Activated T-helper 1 cell treated with Interleukin-2 at 50 U/mL for 16 hours (primary cell): ENCODE results near the gene NPEPL1.
A peak's percentile ranks its signal among the peaks of the same experiment; 100 is the strongest.
"Not testable (repeated sequence)": the region's sequence is repeated elsewhere in the genome, so short reads cannot be mapped to it uniquely, and the experiment has no call there.

Source experiments
- DNase-seq: peaks from one replicate; pipeline ENCODE4 v3.0.0-alpha.2; 2020; ENCODE audit warnings: low read depth

Gene NPEPL1, protein sequence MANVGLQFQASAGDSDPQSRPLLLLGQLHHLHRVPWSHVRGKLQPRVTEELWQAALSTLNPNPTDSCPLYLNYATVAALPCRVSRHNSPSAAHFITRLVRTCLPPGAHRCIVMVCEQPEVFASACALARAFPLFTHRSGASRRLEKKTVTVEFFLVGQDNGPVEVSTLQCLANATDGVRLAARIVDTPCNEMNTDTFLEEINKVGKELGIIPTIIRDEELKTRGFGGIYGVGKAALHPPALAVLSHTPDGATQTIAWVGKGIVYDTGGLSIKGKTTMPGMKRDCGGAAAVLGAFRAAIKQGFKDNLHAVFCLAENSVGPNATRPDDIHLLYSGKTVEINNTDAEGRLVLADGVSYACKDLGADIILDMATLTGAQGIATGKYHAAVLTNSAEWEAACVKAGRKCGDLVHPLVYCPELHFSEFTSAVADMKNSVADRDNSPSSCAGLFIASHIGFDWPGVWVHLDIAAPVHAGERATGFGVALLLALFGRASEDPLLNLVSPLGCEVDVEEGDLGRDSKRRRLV

DNA sequence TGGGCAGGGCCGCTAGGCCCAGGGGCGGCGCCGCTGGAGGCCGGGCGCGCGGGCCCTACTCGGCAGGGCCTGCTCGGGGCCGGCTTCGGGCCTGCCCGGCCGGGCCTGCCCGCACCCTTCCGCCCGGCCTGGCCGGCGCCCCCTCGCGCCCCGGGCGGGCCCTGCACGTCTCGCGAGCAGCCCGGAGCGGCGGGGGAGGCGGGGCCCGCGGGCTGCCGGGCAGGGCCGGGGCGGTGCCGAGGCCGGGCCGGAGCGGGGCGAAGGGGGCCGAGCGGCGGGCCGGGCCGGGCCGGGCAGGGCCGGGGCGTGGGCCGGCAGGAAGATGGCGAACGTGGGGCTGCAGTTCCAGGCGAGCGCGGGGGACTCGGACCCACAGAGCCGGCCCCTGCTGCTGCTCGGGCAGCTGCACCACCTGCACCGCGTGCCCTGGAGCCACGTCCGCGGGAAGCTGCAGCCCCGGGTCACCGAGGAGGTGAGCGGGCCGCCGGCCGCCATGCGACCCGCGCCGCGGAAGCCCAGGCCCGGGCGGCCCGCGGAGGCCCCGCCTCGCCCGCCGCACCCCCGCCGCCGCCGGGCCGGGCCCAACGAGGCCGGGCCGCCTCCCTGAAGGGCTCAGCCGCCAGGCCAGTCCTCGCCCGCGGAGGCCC, at the start of gene NPEPL1:
TSS of gene NPEPL1 (plus strand) at position 222 of the 647 bp plus-strand sequence. CDS start at position 323, 101 bp downstream.
- peak; percentile 54 for DNase-seq

DNA sequence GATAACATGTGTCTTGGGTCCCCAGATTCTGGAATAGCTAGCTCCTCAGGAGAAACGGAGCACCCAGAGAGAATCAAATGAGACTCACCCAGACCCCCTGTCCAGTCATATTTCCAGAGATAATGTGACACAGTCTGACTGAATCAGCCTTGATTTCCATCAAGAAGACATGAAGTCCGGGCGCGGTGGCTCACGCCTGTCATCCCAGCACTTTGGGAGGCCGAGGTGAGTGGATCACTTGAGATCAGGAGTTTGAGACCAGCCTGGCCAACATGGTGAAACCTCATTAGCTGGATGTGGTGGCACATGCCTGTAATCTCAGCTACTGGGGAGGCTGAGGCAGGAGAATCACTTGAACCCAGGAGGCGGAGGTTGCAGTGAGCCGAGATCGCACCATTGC, 49.7 kb upstream of the NPEPL1 start:
- DNase-seq: not testable (repeated sequence)

GRCh38 chr20:58645412-58645968, 47.1 kb upstream of the NPEPL1 start:
- no peak for DNase-seq

DNA sequence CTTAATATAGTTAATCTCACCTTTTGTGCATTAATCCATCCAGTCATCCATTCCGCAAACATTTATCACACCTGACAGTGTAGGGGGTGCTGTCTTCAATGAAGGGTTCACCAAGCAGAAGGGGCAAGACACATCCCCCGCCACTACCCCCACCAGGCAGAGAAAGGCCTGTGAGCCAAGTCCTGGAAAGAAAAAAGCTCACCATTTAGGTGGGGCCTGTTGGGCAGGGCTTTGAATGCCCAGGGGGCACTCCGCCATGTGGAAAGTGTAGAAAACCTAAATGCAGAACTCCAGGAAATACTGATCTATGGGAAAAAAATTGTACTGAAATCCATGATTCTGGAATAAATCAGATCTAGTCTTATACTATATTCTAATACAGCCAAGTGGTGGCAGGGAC, 46.3 kb upstream of the NPEPL1 start:
- no peak for DNase-seq

DNA sequence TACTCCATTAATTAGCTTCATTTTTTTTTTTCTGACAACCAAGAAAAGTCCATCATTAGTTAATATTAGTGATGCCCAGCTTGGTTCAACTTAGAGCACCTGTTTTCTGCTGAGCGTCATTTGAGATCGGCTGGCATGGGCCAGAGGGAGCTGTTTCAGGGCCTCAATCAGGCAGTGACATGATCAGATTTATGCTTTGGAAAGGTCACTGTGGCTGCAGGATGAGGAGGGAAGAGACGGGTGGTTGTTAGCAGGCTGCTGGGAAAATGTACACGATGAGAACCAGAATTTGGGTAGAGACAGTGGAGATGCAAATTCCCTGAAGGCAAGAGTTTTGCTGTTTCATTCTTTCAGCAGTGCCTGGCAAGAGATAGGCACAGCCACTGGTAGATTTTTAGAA, 45.9 kb upstream of the NPEPL1 start:
- no peak for DNase-seq

DNA sequence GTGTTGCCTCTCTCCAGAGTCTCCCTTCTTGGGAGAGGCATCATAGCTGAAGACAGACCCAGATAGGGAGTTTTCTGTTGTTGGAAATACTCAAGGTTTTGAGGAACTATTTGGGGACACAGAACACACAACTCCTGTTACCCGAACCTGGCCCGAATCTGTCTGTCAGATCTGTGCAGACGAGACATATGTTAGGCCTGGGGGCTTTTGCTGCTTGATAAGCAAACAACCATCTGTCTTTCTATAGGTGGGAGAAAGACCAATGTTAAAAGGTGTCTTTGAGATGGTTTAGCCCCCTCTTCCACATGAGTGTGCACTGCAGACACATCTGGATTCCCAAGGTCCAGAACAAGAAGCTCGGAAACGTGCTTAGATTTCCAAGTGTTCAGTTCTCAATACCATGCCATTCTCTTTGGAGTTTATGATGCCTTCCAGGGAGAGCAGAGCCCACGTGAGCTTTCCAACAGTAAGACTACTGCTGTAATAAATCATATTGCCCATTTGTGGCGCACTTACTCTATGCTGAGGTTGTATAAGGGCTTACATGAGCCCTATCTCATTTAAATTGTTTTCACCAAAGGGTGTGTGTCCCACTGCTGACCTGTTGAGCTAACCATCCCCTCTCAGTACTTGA, 45.3 kb upstream of the NPEPL1 start:
- DNase-seq: no peak

DNA sequence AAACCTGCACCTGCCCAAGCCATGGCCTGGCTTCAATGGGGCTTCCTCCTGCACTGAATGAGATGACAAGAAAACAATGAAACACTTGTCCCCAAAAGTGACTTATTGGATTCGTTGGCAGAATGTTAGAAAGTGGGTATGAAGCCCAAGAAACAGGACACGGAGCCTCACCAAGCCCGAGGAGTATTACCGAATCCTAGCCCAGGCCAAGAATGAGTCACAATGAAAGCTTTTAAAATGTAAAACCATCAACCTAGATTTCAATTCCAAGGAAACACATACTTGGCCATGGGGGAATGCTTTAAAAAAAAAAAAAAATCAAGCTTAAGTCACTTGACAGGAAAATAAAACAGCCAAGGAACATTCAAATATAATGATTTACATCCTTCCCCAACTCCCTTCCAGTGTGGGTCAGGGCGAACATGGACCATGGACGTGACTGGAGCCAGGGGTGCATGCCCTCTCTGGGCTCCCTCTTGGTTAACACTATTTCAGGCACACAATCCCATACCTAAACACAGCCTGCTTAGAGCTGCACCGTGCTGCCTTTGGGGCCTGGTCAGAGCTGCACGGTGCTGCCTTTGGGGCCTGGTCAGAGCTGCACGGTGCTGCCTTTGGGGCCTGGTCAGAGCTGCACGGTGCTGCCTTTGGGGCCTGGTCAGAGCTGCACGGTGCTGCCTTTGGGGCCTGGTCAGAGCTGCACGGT, 44.7 kb upstream of the NPEPL1 start:
- DNase-seq: no peak

- DNase-seq: not testable (repeated sequence)
Measured at GRCh38 chr20:58648502-58648825, 44.1 kb upstream of the NPEPL1 start.

GRCh38 chr20:58649288-58650180, 43.1 kb upstream of the NPEPL1 start:
- peak; percentile 24 for DNase-seq

- DNase-seq: no peak
Measured at GRCh38 chr20:58650181-58650775, 42.3 kb upstream of the NPEPL1 start.

- peak; percentile 81 for DNase-seq
Measured at GRCh38 chr20:58650776-58651558, 41.6 kb upstream of the NPEPL1 start, which contains the start of gene STX16. TSS of gene STX16 (plus strand) at chr20:58651283. CDS start at chr20:58652007, 724 bp downstream.

DNA sequence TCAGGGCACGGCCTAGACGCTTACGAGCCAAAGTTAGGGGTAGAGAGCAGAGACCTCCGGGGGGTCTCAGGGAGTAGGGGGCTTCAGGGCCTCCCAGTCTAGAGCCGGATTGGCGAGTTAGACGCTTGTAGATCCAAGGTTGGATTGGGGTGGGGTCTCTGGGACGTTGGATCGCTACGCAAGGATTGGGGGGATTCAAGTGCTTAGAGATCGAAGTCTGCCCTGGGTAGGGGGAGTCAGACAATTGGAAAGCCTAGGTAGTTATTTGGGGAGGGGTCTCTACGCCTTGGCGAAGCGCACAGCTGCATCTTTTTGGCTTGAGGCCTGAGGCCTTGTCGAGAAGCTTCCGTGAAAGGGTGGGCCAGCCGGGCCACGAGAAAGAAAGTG, 41.0 kb upstream of the NPEPL1 start:
- DNase-seq: no peak

- DNase-seq: peak; percentile 48
Measured at GRCh38 chr20:58651946-58652605, 40.5 kb upstream of the NPEPL1 start.

- DNase-seq: no peak
Measured at GRCh38 chr20:58652606-58653294, 39.9 kb upstream of the NPEPL1 start.

- DNase-seq: no peak
Measured at GRCh38 chr20:58654337-58654736, 38.3 kb upstream of the NPEPL1 start.

DNA sequence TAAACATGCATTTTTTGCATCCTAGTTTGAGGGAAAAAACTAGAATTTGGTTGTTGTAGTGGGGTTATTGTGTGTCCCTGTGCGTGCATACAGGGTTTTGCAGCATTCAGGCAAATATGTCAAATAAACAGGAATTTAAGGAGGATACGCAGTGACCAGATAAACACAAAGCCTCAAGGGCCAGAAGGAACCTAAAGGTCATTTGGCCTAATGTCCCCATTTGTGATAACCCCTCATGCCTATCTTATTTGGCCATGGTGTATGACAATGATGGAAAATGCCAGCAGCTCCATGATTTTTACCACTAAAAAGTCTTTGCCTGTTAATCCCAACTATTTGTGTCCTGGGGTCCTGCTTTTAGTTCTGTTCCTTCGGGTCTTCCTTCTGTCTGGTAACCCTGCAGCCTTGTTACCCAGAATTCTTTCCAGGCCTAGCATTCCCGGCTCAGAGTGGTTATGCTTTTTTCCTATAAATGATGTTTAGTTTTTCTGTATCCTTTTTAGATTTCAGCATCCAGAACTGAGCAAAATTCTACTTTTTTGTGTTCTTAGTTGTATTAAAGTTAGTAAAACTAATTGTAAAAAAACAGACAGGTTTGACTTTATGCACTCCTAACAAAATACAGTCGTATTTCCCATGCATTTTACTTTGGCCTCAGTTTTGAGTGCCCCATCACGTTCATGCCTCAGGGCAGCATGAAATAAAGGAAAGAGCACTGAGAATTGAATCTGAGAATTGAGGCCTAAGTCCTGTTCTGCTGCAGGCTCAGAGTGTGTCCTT, 37.1 kb upstream of the NPEPL1 start:
- DNase-seq: no peak

GRCh38 chr20:58656831-58657230, 35.8 kb upstream of the NPEPL1 start:
- DNase-seq: no peak

GRCh38 chr20:58657262-58657661, 35.3 kb upstream of the NPEPL1 start:
- DNase-seq: no peak
